HG03103 (cell line): ENCODE measurements around the gene ACTL9.

ENCODE experiments used
- ATAC-seq: cut with Tn5 transposase; IDR thresholded peaks from one replicate; pipeline ENCODE4 v1.9.1; 2021; ENCODE audit warnings: low read depth; ENCODE audit not compliant: unreplicated experiment

The ACTL9 gene

DNA sequence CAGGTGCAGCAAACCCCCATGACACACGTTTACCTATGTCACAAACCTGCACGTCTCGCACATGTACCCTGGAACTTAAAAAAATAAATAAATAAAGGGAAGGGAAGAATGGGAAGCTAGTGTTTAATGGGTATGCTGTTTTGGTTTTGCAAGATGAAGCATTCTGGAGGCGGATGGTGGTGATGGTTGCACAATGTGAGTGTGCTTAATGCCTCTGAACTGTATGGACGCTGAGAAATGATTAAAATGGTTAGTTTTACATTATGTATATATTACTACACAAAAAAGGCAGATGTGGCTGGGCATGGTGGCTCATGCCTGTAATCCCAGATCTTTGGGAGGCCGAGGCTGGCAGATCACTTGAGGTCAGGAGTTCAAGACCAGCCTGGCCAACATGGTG, 50.4 kb downstream of the ACTL9 start:
- no peak for ATAC-seq
